Stimulated activated naive CD8-positive, alpha-beta T cell treated with anti-CD3 and anti-CD28 coated beads, Interleukin-15, Interleukin-2, amounts not matched to agents 100 ng/mL and 50 ng/mL, for 24 hours (primary cell): ENCODE measurements around the gene DCP2.

Source experiments
- H3K27ac Mint-ChIP-seq: one replicate; pipeline ENCODE4 v1.8.0; 2021; ENCODE audit warnings: mild to moderate bottlenecking, mixed read lengths
- H3K27me3 Mint-ChIP-seq: one replicate; pipeline ENCODE4 v1.8.0; 2021; ENCODE audit warnings: mixed read lengths
- H3K36me3 Mint-ChIP-seq: one replicate; pipeline ENCODE4 v1.8.0; 2021; ENCODE audit warnings: low read depth, mixed read lengths
- H3K4me1 Mint-ChIP-seq: one replicate; pipeline ENCODE4 v1.8.0; 2021; ENCODE audit warnings: low read depth, mixed read lengths
- H3K4me3 Mint-ChIP-seq: one replicate; pipeline ENCODE4 v1.8.0; 2021; ENCODE audit warnings: mild to moderate bottlenecking, mixed read lengths
- H3K9me3 Mint-ChIP-seq: one replicate; pipeline ENCODE4 v1.8.0; 2021; ENCODE audit warnings: mixed read lengths

Gene DCP2

GRCh38 chr5:112978836-112979235, 2.2 kb downstream of the DCP2 start:
- Mint-ChIP-seq H3K27me3 (no peaks in the 10 kb centered on the region), H3K4me1 (peaks cover 70% of the 10 kb centered on the region), H3K27ac (no peak overlapping the region), H3K36me3 (peaks cover 30% of the 10 kb centered on the region), H3K9me3 (no peaks in the 10 kb centered on the region), H3K4me3 (peak overlapping the region; percentile 98)

- peaks cover 32% of the 10 kb centered on the region for H3K36me3 Mint-ChIP-seq
- H3K27ac Mint-ChIP-seq = peak overlapping the region; percentile 80
- no peaks in the 10 kb centered on the region for H3K27me3 Mint-ChIP-seq
- no peaks in the 10 kb centered on the region for H3K9me3 Mint-ChIP-seq
- H3K4me1 Mint-ChIP-seq = peaks cover 77% of the 10 kb centered on the region
- H3K4me3 Mint-ChIP-seq = peak overlapping the region; percentile 78
Observed at GRCh38 chr5:112979723-112980122, 3.1 kb downstream of the DCP2 start.

DNA sequence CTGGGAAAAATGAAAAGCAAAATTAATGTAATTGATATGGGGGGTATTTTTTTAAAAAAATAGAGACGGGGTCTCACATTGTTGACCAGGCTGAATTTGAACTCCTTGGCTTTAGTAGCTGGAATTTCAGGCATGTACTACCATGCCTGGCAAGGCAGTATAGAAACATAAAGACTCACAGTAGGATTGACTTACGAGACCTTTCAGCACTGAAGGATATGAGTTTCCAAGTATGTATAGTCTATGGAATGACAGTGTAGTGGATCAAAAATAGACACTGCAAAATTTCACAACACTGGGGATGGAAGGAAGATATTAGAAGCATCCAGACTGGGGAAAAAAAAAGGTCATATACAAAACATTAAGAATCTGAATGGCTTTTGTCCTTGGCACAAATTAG, 6.8 kb downstream of the DCP2 start:
- Mint-ChIP-seq H3K4me3 (no peak overlapping the region), H3K9me3 (no peaks in the 10 kb centered on the region), H3K4me1 (peaks cover 57% of the 10 kb centered on the region), H3K36me3 (peaks cover 33% of the 10 kb centered on the region), H3K27ac (no peak overlapping the region), H3K27me3 (no peaks in the 10 kb centered on the region)

GRCh38 chr5:112986224-112986623, 9.6 kb downstream of the DCP2 start:
- Mint-ChIP-seq H3K27me3 (no peaks in the 10 kb centered on the region), H3K4me1 (peaks cover 53% of the 10 kb centered on the region), H3K4me3 (no peak overlapping the region), H3K9me3 (no peaks in the 10 kb centered on the region), H3K27ac (no peak overlapping the region), H3K36me3 (peaks cover 52% of the 10 kb centered on the region)

DNA sequence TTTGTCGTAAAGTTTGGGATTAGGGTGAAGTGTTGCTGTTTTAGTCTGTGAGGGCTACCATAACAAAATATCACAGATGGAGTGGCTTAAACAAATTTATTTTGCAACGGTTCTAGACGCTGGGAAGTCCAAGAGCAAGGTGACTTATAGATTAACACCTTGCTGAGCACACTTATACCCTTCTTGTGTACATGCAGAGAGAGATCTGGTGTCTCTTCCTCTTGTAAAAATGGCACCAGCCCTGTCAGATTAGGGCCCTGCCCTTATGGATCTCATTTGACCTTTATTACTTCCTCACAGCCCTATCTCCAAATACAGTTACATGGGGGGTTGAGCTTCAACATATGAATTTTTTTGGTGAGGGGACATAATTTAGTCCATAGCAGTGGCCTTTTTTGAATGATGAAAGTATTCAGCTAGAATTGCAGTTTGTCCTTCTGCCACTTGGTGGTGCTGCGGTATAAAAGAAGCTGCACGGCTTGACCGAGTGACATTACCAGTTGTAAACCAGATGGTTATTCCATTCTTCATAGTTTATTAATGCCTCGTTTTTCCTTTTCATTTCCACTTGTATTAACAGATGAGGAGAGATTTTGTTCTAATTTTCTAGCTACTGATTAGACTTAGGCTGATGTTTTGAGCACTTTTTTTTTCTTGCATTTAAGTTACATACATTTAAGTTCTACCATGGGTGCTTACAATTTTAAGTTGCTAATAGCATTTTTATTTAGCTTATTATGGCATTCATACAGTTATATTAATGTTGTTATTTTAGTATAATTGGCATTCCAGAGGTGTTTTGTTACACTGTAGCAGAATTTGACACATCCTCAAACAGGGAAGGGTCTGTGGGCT, 19.4 kb downstream of the DCP2 start:
- no peak overlapping the region for H3K4me3 Mint-ChIP-seq
- peaks cover 44% of the 10 kb centered on the region for H3K36me3 Mint-ChIP-seq
- H3K4me1 Mint-ChIP-seq = peaks cover 28% of the 10 kb centered on the region
- no peak overlapping the region for H3K27ac Mint-ChIP-seq
- no peaks in the 10 kb centered on the region for H3K27me3 Mint-ChIP-seq
- H3K9me3 Mint-ChIP-seq = no peaks in the 10 kb centered on the region

GRCh38 chr5:112996830-112997374, 20.3 kb downstream of the DCP2 start:
- no peaks in the 10 kb centered on the region for H3K27me3 Mint-ChIP-seq
- no peak overlapping the region for H3K27ac Mint-ChIP-seq
- no peaks in the 10 kb centered on the region for H3K9me3 Mint-ChIP-seq
- H3K4me1 Mint-ChIP-seq = peaks cover 23% of the 10 kb centered on the region
- H3K36me3 Mint-ChIP-seq = peaks cover 44% of the 10 kb centered on the region
- H3K4me3 Mint-ChIP-seq = no peak overlapping the region

GRCh38 chr5:112998296-112998695, 21.7 kb downstream of the DCP2 start:
- Mint-ChIP-seq H3K9me3 (no peaks in the 10 kb centered on the region), H3K4me3 (no peak overlapping the region), H3K4me1 (peaks cover 21% of the 10 kb centered on the region), H3K36me3 (peaks cover 43% of the 10 kb centered on the region), H3K27me3 (no peaks in the 10 kb centered on the region), H3K27ac (no peak overlapping the region)

GRCh38 chr5:113000466-113000865, 23.9 kb downstream of the DCP2 start:
- H3K27me3 Mint-ChIP-seq = no peaks in the 10 kb centered on the region
- H3K27ac Mint-ChIP-seq = no peak overlapping the region
- H3K36me3 Mint-ChIP-seq = peaks cover 49% of the 10 kb centered on the region
- H3K4me3 Mint-ChIP-seq = no peak overlapping the region
- peaks cover 24% of the 10 kb centered on the region for H3K4me1 Mint-ChIP-seq
- no peaks in the 10 kb centered on the region for H3K9me3 Mint-ChIP-seq

DNA sequence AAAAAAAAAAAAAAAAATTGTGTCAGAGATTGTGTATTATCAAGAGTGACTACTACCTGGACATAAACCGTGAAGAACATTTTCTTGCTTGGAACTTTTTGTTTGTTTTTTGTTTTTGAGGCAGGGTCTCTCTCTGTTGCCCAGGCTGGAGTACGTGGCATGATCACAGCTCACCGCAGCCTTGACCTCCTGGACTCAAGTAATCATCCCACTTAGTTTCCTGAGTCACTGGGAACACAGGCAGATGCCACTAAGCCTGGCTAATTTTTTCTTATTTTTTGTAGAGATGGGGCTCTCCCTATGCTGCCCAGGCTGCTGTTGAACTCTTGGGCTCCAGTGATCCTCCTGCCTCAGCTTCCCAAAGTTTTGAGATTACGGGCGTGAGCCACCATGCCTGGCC, 25.8 kb downstream of the DCP2 start:
- H3K27me3 Mint-ChIP-seq = no peaks in the 10 kb centered on the region
- H3K27ac Mint-ChIP-seq = no peak overlapping the region
- no peaks in the 10 kb centered on the region for H3K9me3 Mint-ChIP-seq
- no peak overlapping the region for H3K4me3 Mint-ChIP-seq
- peaks cover 13% of the 10 kb centered on the region for H3K4me1 Mint-ChIP-seq
- peaks cover 43% of the 10 kb centered on the region for H3K36me3 Mint-ChIP-seq

DNA sequence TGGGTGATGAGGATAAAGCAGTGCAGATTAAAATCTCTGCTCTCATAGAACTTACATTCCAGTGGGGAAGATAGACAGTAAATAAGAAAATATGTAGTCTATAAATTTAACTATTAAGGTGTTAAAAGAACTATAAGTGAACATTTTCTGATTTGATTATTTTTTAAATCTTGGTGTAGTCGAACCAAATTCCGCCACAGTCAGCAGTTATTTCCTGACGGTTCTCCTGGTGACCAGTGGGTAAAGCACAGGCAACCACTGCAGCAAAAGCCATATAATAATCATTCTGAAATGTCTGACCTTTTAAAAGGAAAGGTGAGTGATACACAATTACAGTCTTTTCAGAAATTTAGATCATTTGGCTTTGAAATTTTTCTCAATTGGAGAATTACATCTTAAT, 27.2 kb downstream of the DCP2 start:
- peaks cover 43% of the 10 kb centered on the region for H3K36me3 Mint-ChIP-seq
- H3K4me1 Mint-ChIP-seq = peaks cover 8% of the 10 kb centered on the region
- H3K27me3 Mint-ChIP-seq = no peaks in the 10 kb centered on the region
- H3K9me3 Mint-ChIP-seq = no peaks in the 10 kb centered on the region
- no peak overlapping the region for H3K27ac Mint-ChIP-seq
- H3K4me3 Mint-ChIP-seq = no peak overlapping the region

GRCh38 chr5:113005454-113005853, 28.9 kb downstream of the DCP2 start:
- Mint-ChIP-seq H3K27me3 (no peaks in the 10 kb centered on the region), H3K4me1 (peaks cover 6% of the 10 kb centered on the region), H3K36me3 (peaks cover 49% of the 10 kb centered on the region), H3K27ac (no peak overlapping the region), H3K4me3 (no peak overlapping the region), H3K9me3 (no peaks in the 10 kb centered on the region)

GRCh38 chr5:113017881-113018635, 41.5 kb downstream of the DCP2 start:
- Mint-ChIP-seq H3K4me1 (peaks cover 56% of the 10 kb centered on the region), H3K27me3 (no peaks in the 10 kb centered on the region), H3K9me3 (no peaks in the 10 kb centered on the region), H3K27ac (no peak overlapping the region), H3K36me3 (peaks cover 54% of the 10 kb centered on the region), H3K4me3 (no peak overlapping the region)

DNA sequence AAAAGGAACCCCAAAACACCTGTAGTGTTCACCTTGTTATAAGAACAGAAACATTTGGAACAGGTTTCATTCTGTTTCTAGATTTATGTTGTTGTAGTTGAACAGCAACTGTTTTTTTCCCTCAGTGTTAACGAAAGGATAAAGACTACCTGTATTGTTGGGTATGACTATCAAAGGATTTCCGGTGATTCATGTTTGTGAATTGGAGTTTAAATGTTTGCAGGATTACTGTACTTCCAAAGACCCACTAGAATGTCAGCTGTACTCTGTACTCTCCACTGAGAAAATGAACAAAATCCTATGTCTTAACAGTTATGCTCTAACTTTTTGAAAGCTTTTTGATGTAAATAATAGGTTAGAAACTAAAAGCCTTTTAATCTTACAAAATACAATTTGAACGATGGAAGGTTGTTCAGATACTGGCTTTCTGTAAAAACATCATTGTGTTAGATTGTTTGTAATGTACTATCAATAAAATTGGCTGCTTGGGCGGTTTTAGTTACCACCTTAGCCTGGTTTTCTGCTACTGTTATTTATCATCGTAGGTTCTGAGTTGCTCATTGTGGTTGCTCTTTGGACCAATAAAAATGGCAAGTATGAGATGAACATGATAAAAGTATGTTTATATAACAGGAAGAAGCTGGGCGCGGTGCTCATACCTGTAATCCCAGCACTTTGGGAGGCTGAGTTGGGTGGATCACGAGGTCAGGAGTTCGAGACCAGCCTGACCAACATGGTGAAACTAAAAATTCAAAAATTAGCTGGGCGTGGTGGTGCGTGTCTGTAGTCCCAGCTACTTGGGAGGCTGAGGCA, 44.1 kb downstream of the DCP2 start:
- Mint-ChIP-seq H3K9me3 (no peaks in the 10 kb centered on the region), H3K27ac (no peak overlapping the region), H3K4me1 (peaks cover 61% of the 10 kb centered on the region), H3K27me3 (no peaks in the 10 kb centered on the region), H3K36me3 (peaks cover 41% of the 10 kb centered on the region), H3K4me3 (no peak overlapping the region)

DNA sequence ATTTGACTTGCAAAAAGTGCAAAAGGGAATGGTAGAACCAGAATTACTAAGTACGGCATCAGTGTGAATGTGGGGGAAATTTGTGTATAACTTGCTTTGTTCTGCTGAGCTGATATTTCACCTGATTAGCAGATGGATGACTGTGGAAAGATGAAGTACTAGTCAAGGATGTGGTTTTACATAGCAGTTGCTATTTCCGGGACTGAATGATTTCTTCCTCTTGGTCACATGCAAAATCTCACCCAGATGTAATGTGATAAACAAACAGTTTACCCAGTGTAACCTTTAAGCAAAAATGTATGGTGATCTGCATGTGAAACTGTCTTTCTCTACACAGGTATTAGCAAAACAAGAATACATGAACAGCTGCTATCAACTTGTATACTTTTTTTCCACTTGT, 46.1 kb downstream of the DCP2 start:
- Mint-ChIP-seq H3K36me3 (peaks cover 43% of the 10 kb centered on the region), H3K27ac (peak overlapping the region; percentile 13), H3K9me3 (no peaks in the 10 kb centered on the region), H3K27me3 (no peaks in the 10 kb centered on the region), H3K4me1 (peaks cover 52% of the 10 kb centered on the region), H3K4me3 (peak overlapping the region; percentile 10)
